HAP-1 (cell line): ENCODE measurements around the gene TBX10.
"Not testable (repeated sequence)": the region's sequence is repeated elsewhere in the genome, so short reads cannot be mapped to it uniquely, and the experiment has no call there.

Experiments used
- DNase-seq, 2 experiments: peaks; one replicate each; pipeline ENCODE4 v3.0.0-alpha.2; 2016 to 2020; ENCODE audit warnings: low spot score in 2 of 2
- H3K27me3 ChIP-seq: fragments of 250-450 bp; sonication (Bioruptor Pico); 2 replicates; pipeline ENCODE4 v1.5.1; 2020; ENCODE audit warnings: low read depth, mild to moderate bottlenecking, moderate library complexity
- H3K36me3 ChIP-seq: fragments of 250-450 bp; sonication (Bioruptor Pico); replicated peaks from 2 replicates; pipeline ENCODE4 v1.5.1; 2020; ENCODE audit warnings: mild to moderate bottlenecking
- H3K4me1 ChIP-seq: fragments of 250-450 bp; sonication (Bioruptor Pico); 2 replicates; pipeline ENCODE4 v1.5.1; 2020; ENCODE audit warnings: mild to moderate bottlenecking
- H3K4me3 ChIP-seq: fragments of 250-450 bp; sonication (Bioruptor Pico); 2 replicates; pipeline ENCODE4 v1.5.1; 2020; ENCODE audit warnings: mild to moderate bottlenecking, moderate library complexity
- H3K9me3 ChIP-seq: fragments of 250-450 bp; sonication (Bioruptor Pico); 2 replicates; pipeline ENCODE4 v1.5.1; 2020; ENCODE audit warnings: mild to moderate bottlenecking, moderate library complexity
- in situ Hi-C: fragments of 300-500 bp; cut with MboI; formaldehyde crosslinking; loops from 3 replicates; pipeline ENCODE4 v1.14.3; 2020; ENCODE audit warnings: low sequenced_read_pairs, inconsistent platforms, mixed read lengths

Gene TBX10

DNA sequence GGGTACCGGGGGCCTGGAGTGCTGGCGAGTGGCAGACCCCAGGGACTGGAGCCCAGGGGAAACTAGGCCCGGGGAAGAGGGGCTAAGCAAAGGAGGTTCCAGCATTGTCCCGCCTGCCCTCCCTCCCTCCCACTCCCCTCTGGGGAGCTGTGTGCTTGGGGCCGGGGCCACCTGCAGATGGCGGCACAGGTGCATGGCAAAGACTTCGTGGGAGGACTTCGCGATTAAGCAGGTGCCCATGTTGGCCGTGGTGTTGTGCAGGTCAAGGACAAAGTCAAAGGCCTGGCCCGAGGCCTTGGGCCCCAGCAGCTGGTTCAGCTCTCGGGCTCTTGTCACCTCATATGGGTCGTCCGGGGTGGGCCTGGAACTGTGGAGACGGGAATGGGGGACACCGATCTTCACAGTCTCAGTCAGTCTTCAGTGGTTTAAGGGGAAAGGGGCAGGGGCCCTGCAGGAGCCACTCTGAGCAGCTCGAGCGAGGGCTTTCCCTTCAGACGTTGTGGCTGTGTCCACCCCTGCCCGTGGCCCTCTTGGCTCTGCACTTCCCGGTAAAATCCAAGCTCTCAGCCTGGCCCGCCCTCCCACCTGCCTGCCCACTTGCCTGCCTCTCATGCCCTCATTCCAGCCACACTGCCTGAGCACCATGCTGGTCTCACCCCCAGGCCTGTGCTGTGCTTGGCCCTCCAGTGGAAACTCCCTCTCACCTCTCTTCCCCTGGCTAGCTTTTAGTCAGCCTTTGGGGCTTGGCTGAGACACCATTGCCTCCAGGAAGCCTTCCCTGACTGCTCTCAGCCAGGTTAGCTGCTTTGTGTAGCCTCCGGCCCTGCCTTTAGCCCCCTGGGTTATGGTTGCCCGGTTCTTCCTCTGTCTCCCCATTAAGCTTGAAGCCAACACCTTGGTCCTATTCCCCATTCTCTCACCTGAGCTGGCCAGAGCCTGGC lies 6.2 kb upstream of the TBX10 start:
- in situ Hi-C loops: no loop called here
- Histone ChIP-seq H3K36me3 (no peaks in the 10 kb centered on the region), H3K27me3 (no peaks in the 10 kb centered on the region), H3K4me3 (no peak overlapping the region), H3K4me1 (no peaks in the 10 kb centered on the region), H3K9me3 (no peaks in the 10 kb centered on the region; the same call in none of the 2 replicates)
- no peak for DNase-seq

DNA sequence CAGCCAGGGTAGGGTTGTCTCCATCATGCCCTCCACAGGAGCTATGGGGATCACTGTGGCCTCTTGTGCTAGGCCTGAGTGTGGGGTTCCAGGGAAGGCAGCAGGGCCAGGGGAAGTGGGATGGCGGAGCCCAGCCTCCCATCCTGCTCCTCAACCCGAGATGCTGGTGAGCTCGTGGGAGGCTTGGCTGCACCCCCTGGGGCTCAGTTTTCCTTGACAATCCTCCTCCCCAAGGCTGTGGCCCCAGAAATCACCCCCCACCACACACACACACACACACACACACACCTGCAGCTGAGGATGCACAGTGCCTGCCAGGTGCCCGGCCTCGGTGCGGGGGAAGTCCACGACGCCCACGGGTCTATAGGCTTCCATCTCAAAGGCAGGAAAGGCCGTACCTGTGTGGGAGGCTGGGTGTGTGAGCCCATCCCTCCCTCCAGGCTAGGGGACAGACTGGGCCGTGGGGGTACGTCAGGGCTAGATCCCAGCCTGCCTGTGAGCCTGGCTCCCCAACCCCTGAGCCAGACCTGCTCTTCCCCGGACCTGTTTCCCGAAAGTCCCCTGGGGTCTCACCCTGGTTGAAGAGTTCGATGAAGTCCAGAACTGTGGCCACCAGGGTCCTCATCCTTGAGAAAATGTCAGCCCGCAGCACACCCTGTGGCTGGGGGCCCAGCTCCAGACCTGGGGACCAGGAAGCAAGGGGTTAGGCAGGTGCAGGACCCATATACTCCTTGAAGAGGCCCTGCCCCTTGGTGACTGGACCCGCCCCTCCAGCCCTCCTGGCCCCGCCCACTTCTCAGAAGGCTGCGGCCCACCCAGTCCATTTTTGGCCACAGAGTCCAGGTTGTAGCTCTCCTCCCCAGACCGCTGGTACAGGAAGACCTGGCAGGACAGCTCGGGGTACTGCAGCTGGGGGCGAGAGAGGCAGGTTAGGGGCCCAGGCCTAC lies 5.2 kb upstream of the TBX10 start:
- H3K9me3 ChIP-seq: no peaks in the 10 kb centered on the region; the same call in none of the 2 replicates
- H3K27me3 ChIP-seq: 0 out of 2 replicates have a peak, but pooled peaks cover 2% of the 10 kb centered on the region
- in situ Hi-C loops: no loop called here
- no peak for DNase-seq
- no peaks in the 10 kb centered on the region for H3K36me3 ChIP-seq
- H3K4me1 ChIP-seq: no peaks in the 10 kb centered on the region
- H3K4me3 ChIP-seq: no peak overlapping the region

DNA sequence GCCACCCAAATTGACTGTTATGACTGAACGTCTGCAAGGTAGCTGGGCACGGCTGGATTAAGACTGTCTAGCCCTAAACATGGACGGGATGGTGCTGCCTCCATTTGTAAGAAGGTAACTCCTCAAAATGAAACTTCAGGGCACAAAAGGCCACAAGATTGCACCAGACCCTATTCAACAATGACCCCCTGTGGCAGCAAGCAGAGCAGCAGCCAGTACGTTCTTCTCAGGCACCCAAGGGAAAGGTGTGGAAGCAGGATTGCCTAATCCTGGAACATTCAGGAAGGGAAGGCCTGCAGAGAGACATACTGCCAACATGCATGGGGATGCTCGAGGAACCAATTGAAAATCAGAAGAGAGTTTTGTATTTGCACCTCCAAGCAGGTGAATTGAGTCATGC lies 4.5 kb upstream of the TBX10 start:
- H3K27me3 ChIP-seq: 0 out of 2 replicates have a peak, but pooled peaks cover 2% of the 10 kb centered on the region
- no peaks in the 10 kb centered on the region for H3K4me1 ChIP-seq
- DNase-seq: peak; percentile 38 to 50
- in situ Hi-C loops: no loop called here
- H3K9me3 ChIP-seq: no peaks in the 10 kb centered on the region; the same call in none of the 2 replicates
- no peak overlapping the region for H3K4me3 ChIP-seq
- H3K36me3 ChIP-seq: no peaks in the 10 kb centered on the region

DNA sequence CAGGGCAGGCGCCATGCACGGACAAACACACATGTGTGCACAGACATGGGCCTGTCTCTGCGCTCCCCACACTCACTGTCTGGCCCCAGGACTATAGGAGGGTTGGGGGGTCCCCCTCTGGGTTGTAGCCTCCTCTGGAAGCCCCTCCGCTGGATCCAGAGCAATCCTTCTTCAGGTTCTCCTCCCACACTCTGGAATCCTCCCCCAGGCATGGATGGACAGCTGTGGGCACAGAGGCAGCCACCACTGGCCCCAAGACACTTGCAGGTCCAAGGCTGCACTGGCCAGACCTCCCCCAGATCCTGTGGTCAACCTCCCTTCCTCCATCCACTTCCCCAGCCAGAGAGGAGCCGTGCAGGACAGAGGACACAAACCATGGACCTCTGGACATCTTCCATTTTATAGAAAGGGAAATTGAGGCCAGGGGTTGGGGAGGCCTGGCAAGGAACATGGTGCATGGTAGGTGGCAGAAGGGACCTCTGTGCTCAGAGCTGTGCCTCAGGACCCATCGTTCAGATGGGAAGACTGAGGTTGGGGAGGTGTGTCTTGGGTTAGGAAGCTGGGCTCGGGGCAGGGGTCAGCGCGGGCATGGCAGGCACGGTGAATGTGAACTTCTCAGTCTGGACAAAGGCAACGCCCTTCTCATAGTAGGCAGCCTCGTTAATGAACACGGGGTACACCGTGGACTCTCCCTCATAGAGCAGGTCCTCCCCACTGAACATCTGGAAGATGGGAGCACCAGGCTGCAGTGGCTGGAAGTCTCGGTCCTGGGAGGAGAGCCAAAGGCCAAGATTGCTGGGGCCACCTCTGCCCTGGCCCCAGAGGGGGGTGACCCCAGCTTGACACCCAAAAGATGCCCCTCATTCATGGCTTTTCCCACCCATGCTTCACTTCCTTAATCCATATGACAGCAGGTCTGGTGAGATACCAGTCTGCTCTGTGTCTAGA lies 2.9 kb upstream of the TBX10 start:
- no peaks in the 10 kb centered on the region for H3K36me3 ChIP-seq
- in situ Hi-C loops: no loop called here
- H3K27me3 ChIP-seq: 0 out of 2 replicates have a peak, but pooled peaks cover 2% of the 10 kb centered on the region
- DNase-seq: no peak
- no peak overlapping the region for H3K4me3 ChIP-seq
- H3K9me3 ChIP-seq: no peaks in the 10 kb centered on the region; the same call in none of the 2 replicates
- H3K4me1 ChIP-seq: no peaks in the 10 kb centered on the region

DNA sequence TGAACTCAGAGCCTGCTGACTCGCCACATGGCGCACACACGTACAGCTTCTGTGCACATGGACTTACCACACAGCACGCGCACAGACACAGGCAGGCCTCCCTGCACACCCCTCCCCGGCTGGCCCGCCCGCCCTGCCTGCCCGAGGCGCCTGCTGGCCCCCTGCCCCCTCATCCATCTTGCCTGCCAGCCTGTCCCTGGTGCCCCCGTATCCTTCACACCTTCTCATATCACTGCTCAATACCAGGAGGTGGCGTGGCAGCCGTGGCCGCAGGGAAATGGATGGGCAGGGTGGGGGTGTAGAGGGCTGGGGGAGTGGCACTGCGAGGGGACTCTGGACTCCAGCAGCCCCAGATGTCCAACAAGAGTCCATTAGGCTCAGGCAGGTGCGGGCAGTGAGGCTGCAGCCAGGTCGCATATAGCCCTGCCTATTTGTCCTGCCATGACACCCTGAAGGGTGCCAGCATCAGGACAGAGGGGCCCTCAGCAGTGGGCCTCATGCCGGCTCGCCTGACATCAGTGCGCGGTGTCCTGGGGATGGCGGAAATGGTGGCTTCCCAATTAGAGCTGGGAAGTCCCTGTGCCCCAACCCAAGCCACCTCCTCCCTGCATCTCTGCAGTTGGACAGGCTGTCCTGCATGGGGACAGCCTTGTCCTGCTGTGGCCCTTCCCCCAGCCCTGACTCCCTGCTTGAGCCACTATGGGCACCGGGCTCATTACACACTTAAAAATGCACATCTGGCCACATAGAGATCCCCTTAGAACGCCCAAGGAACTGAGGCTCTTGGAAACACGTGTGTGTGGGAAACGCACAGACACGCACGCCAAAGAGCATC lies 2.0 kb upstream of the TBX10 start:
- no peak for DNase-seq
- in situ Hi-C loops: no loop called here
- H3K27me3 ChIP-seq: 0 out of 2 replicates have a peak, but pooled peaks cover 2% of the 10 kb centered on the region
- H3K9me3 ChIP-seq: no peaks in the 10 kb centered on the region; the same call in none of the 2 replicates
- H3K4me1 ChIP-seq: no peaks in the 10 kb centered on the region
- no peak overlapping the region for H3K4me3 ChIP-seq
- H3K36me3 ChIP-seq: no peaks in the 10 kb centered on the region

DNA sequence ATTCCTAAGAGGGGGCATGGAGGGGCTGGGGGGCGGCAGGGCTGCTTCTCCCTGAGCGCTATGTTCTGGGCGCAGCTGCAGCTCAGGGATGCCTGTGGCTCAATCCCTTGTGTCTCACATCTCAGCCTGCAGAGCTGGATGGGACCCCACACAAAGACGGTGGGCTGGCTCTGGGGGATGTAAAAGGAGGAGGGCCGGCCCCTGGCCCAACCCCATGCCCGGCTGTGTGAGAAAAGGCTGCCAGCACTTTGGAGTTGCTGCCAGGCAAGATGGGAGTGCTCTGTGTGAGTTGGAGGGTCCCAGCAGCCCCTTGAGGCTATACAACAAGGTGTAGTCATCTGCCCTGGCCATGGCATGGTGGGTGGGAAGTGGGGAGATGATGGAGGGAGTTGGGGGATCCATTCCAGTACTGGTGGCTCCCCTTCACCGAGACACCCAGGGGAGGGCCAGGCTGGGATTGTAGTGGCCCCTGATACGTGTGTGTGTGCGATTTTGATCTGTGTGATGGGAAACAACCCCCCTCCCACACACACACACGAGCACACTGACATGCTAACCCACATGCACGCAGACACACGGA lies 1.3 kb upstream of the TBX10 start:
- Histone ChIP-seq H3K4me1 (no peaks in the 10 kb centered on the region), H3K4me3 (no peak overlapping the region), H3K27me3 (0 out of 2 replicates have a peak, but pooled peaks cover 2% of the 10 kb centered on the region), H3K36me3 (no peaks in the 10 kb centered on the region), H3K9me3 (no peaks in the 10 kb centered on the region; the same call in none of the 2 replicates)
- in situ Hi-C loops: no loop called here
- DNase-seq: no peak

DNA sequence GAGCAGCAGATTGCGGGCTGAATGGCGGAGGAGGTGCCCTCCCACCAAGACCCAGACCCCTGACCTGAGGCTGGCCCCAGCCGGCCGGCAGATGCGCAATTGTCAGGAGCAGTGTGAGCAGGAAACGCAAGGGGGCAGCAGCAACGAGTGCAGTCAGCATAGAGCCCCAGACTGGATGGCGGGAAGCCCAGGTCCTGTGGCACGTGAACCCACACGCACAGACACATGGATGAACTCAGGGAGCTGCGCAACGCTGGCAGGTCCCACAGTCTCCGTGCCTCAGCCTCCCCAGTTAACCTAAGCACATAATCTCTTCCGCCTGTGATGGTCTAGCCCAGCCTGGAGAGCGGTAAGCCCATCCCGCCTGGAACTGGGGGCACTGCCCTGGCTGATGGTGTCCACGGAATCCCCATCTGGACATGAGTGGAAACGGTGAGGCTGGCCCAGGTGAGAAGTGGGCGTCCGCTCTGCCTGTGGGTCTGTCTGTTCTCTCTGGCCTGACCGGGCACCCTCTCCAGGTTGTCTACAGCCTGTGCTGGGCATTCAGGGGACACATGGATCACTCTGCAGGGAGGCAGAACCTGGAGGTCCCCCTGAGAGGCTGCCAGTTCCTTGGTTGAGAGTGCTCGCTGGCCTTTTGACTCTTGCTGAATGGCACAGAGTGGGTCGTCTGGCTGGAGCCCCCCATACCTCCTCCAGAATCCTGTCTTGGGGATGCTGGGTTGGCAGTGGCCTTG lies 626 bp upstream of the TBX10 start:
- H3K27me3 ChIP-seq: 0 out of 2 replicates have a peak, but pooled peaks cover 2% of the 10 kb centered on the region
- peak; percentile 50 to 87 for DNase-seq
- in situ Hi-C loops: no loop called here
- no peaks in the 10 kb centered on the region for H3K4me1 ChIP-seq
- H3K36me3 ChIP-seq: no peaks in the 10 kb centered on the region
- no peak overlapping the region for H3K4me3 ChIP-seq
- H3K9me3 ChIP-seq: no peaks in the 10 kb centered on the region; the same call in none of the 2 replicates

DNA sequence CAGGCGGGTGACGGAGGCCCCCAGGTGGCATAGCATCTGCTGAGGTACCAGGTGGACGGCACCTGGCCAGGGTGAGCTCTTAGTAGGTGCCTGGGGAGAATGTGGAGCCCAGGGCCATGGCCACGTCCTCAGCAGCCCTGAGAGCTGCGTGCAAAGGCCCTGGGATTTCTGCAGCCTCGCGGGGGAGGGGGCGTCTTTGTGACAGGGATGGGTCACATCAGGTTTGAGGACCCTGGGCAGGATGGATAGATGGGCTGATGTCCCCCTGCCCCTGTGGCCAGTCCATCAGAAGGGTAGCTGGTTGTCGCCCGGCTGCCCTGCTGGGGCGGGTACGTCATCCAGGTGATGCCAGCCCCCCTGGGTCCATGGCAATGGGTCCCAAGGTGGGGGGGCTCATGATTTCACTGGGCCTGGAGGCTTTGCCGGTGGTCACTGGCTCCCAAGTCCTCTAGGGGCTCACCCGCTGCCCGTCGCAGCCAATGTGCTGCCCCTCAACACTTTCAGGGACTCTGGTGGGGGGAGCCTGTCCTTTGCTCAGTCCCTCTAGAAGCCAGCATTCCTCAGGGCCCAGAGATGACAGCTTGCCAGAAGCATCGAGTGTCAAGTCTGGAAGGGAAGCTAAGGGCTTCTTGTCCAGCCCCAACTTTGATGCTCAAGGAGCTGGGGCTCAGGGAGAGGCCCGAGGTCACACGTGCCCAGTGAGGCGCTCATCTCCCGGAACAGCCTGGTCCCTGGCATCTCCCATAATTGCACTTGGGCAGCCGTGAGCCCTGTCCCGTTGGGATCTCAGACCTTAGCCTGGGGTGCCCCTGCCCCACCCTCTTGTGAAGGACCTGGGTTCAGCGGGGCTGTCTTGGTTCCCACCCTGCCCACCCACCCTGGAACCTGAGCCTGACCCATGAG lies 777 bp downstream of the TBX10 start:
- Histone ChIP-seq H3K27me3 (0 out of 2 replicates have a peak, but pooled peaks cover 2% of the 10 kb centered on the region), H3K4me3 (no peak overlapping the region), H3K9me3 (no peaks in the 10 kb centered on the region; the same call in none of the 2 replicates), H3K36me3 (no peaks in the 10 kb centered on the region), H3K4me1 (no peaks in the 10 kb centered on the region)
- in situ Hi-C loops: loop anchor here (10.0 kb wide), 1 partner anchor 156 kb away; no protein-coding TSS in a partner anchor
- DNase-seq: no peak

DNA sequence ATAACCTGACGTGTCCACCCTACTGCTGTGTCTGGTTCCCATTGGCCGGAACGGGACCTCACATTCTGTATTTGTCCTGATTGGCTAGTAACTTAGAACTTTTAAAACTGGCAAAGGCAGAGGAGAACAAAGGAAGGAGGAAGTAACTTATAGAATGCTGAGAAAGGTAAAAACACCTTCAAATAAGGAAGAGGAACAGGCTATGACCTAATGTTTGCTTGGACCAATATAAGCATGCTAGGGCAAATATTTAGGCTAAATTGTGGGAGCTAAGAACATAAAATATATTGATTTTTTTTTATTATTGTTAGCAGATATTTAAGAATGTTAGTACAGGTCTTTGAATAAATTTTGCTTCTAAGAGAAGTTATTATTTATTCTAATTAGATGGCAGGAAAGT lies 2.1 kb downstream of the TBX10 start:
- in situ Hi-C loops: loop anchor here (10.0 kb wide), 1 partner anchor 157 kb away; no protein-coding TSS in a partner anchor
- H3K36me3 ChIP-seq, H3K27me3 ChIP-seq, H3K9me3 ChIP-seq, DNase-seq, H3K4me1 ChIP-seq, H3K4me3 ChIP-seq: not testable (repeated sequence)

DNA sequence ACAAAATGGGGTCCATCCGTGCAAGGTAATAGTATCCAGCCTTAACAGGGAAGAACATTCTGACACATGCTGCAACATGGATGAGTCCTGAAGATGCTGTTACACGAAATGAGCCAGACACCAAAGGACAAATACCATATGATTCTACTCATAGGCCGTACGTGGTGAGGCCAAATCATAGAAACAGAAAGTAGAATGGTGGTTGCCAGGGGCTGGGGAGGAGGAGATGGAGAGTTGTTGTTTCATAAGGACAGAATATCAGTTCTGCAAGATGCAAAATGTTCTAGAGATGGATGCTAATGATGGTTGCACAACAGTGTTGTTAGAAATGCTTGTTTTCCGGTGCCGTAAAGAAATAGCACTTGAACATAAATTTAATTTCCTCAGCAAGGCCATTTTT lies 2.6 kb downstream of the TBX10 start:
- Histone ChIP-seq H3K27me3 (0 out of 2 replicates have a peak, but pooled peaks cover 2% of the 10 kb centered on the region), H3K4me1 (no peaks in the 10 kb centered on the region), H3K36me3 (no peaks in the 10 kb centered on the region), H3K4me3 (no peak overlapping the region), H3K9me3 (no peaks in the 10 kb centered on the region)
- no peak for DNase-seq
- in situ Hi-C loops: loop anchor here (10.0 kb wide), 1 partner anchor 158 kb away; no protein-coding TSS in a partner anchor
